Neural progenitor cell (in vitro differentiated cells): ENCODE results near the gene CACNA1C. TPM values are rescaled to one million over a fixed set of nuclear protein-coding genes. Genes with fewer than 3 reads are reported as not detected.

Experiments used
- DNase-seq: peaks from one replicate; pipeline ENCODE4 v3.0.0-alpha.2; 2016; ENCODE audit warnings: low spot score
- H2AFZ ChIP-seq: fragments of 200-600 bp; sonication (generic); replicated peaks from 2 replicates; pipeline ENCODE4 v1.6.1; 2016; ENCODE audit warnings: antibody characterized with exemption
- H3F3A ChIP-seq: fragments of 200-600 bp; sonication (generic); 2 replicates; pipeline ENCODE4 v1.6.1; 2016; ENCODE audit warnings: antibody characterized with exemption, low read depth
- H3K27ac ChIP-seq: fragments of 200-600 bp; sonication (generic); 2 replicates; pipeline ENCODE4 v1.5.1; 2016; ENCODE audit warnings: mild to moderate bottlenecking
- H3K27me3 ChIP-seq: fragments of 200-600 bp; sonication (generic); 2 replicates; pipeline ENCODE4 v1.6.1; 2016; ENCODE audit warnings: mild to moderate bottlenecking, moderate library complexity
- H3K36me3 ChIP-seq: fragments of 200-600 bp; sonication (generic); 2 replicates; pipeline ENCODE4 v1.5.1; 2016
- H3K4me1 ChIP-seq: fragments of 200-600 bp; sonication (generic); 2 replicates; pipeline ENCODE4 v1.6.1; 2016; ENCODE audit warnings: mixed run types
- H3K4me2 ChIP-seq: fragments of 200-600 bp; sonication (generic); 2 replicates; pipeline ENCODE4 v1.6.1; 2016
- H3K4me3 ChIP-seq: fragments of 200-600 bp; sonication (generic); 2 replicates; pipeline ENCODE4 v1.5.1; 2016
- H3K79me2 ChIP-seq: fragments of 200-600 bp; sonication (generic); 2 replicates; pipeline ENCODE4 v1.6.1; 2016; ENCODE audit warnings: low read depth
- H3K9ac ChIP-seq: fragments of 200-600 bp; sonication (generic); 2 replicates; pipeline ENCODE4 v1.6.1; 2016
- H3K9me3 ChIP-seq: fragments of 200-600 bp; sonication (generic); 2 replicates; pipeline ENCODE4 v1.5.1; 2016; ENCODE audit warnings: low read depth
- H4K20me1 ChIP-seq: fragments of 200-600 bp; sonication (generic); 2 replicates; pipeline ENCODE4 v1.6.1; 2016; ENCODE audit warnings: low read depth
- H3K27ac Mint-ChIP-seq: 3 replicates; pipeline ENCODE4 v1.8.0; 2021; ENCODE audit warnings: mixed read lengths
- H3K27me3 Mint-ChIP-seq: 2 replicates; pipeline ENCODE4 v1.8.0; 2022; ENCODE audit warnings: low read depth, mild to moderate bottlenecking, inconsistent platforms, moderate library complexity, mixed read lengths; ENCODE audit not compliant: insufficient read depth
- H3K36me3 Mint-ChIP-seq: 3 replicates; pipeline ENCODE4 v1.8.0; 2021; ENCODE audit warnings: mixed read lengths
- H3K4me1 Mint-ChIP-seq: 3 replicates; pipeline ENCODE4 v1.8.0; 2021; ENCODE audit warnings: mixed read lengths
- H3K4me3 Mint-ChIP-seq: 3 replicates; pipeline ENCODE4 v1.8.0; 2021; ENCODE audit warnings: mild to moderate bottlenecking, moderate library complexity, mixed read lengths
- H3K9me3 Mint-ChIP-seq: 3 replicates; pipeline ENCODE4 v1.8.0; 2020; ENCODE audit warnings: mixed read lengths
- EZH2 ChIP-seq: fragments of 200-600 bp; sonication (generic); IDR thresholded peaks from 2 replicates; pipeline ENCODE4 v1.6.1; 2017; ENCODE audit warnings: antibody characterized with exemption, mild to moderate bottlenecking, moderate library complexity
- EZH2phosphoT487 ChIP-seq: fragments of 200-600 bp; sonication (generic); IDR thresholded peaks from 2 replicates; pipeline ENCODE4 v1.6.1; 2017; ENCODE audit warnings: antibody characterized with exemption
- total RNA-seq: library from RNA; depleted of rRNA; stranded (reverse); fragments of >200 nt; gene quantifications from 2 replicates; pipeline ENCODE4 v1.2.3, GENCODE V29; 2015; ENCODE audit warnings: low replicate concordance
- TF ChIP-seq, protein P1 (sequence below): fragments of 200-600 bp; sonication (generic); IDR thresholded peaks from 2 replicates; pipeline ENCODE4 v1.5.1; 2017; ENCODE audit warnings: antibody characterized with exemption, mild to moderate bottlenecking

The CACNA1C gene
- total RNA-seq, 1 donor from 2014 or later: 2.7 TPM

DNA sequence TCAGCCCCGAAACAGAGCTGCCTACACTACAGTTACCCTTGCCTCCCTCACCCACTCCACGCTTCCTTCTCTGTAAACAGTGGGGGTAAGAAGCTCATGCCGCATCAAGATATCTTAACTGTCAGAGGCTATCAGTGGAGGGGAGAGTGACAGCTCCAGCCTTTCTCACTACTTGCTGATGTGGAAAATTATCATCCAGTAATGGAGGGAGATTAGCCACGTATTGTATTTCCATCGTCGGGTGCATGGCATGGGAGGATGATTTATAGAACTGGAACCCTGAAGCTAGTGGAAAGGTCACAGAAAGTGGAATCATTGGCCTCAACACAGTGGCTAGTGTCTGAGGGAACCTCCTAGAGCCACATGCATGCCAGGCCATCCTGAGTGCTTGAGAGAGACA lies 471.1 kb downstream of the CACNA1C start:
- Histone ChIP-seq H3K4me3 (no peak overlapping the region), H3K4me2 (no peak overlapping the region), H3K4me1 (peaks cover 10% of the 10 kb centered on the region), H3K36me3 (no peaks in the 10 kb centered on the region), H3K27me3 (no peaks in the 10 kb centered on the region), H3K27ac (no peak overlapping the region), H3K9me3 (no peaks in the 10 kb centered on the region), H3K79me2 (no peaks in the 10 kb centered on the region), H2AFZ (no peak overlapping the region), H4K20me1 (no peaks in the 10 kb centered on the region), H3F3A (no peaks in the 10 kb centered on the region), H3K9ac (no peak overlapping the region)
- TF ChIP-seq EZH2phosphoT487 (no peak), EZH2 (no peak)
- TF ChIP-seq, protein P1, sequence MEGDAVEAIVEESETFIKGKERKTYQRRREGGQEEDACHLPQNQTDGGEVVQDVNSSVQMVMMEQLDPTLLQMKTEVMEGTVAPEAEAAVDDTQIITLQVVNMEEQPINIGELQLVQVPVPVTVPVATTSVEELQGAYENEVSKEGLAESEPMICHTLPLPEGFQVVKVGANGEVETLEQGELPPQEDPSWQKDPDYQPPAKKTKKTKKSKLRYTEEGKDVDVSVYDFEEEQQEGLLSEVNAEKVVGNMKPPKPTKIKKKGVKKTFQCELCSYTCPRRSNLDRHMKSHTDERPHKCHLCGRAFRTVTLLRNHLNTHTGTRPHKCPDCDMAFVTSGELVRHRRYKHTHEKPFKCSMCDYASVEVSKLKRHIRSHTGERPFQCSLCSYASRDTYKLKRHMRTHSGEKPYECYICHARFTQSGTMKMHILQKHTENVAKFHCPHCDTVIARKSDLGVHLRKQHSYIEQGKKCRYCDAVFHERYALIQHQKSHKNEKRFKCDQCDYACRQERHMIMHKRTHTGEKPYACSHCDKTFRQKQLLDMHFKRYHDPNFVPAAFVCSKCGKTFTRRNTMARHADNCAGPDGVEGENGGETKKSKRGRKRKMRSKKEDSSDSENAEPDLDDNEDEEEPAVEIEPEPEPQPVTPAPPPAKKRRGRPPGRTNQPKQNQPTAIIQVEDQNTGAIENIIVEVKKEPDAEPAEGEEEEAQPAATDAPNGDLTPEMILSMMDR: no peak
- no peak for DNase-seq
- Mint-ChIP-seq H3K27me3 (peaks cover 5% of the 10 kb centered on the region), H3K36me3 (no peaks in the 10 kb centered on the region), H3K9me3 (no peaks in the 10 kb centered on the region), H3K4me1 (peaks cover 33% of the 10 kb centered on the region), H3K27ac (no peak overlapping the region), H3K4me3 (no peak overlapping the region)

DNA sequence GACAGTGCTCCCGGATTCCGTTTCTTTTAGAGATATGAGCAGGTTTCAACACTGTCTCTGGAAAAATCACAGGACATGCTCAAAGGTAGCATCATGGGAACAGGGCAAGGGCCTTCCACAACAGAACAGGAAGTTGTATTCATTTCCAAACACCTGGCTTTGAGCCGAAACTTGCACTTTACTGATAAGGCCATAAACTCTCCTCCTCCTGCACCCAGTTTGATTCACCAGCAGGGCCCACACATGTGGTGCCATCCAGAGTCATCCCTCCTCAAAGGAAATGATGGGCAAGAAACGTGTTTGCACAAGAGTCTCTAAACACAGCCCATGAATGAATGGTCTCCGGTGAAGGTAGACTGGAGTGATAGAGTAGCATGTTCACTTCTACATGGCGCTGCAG lies 473.6 kb downstream of the CACNA1C start:
- H3K36me3 ChIP-seq: no peaks in the 10 kb centered on the region
- H3K9ac ChIP-seq: no peak overlapping the region
- Mint-ChIP-seq H3K27ac (peak overlapping the region; percentile 46), H3K36me3 (no peaks in the 10 kb centered on the region), H3K9me3 (no peaks in the 10 kb centered on the region), H3K27me3 (peaks cover 5% of the 10 kb centered on the region), H3K4me1 (peaks cover 57% of the 10 kb centered on the region), H3K4me3 (no peak overlapping the region)
- H3K4me1 ChIP-seq: peaks cover 15% of the 10 kb centered on the region
- DNase-seq: no peak
- no peak overlapping the region for H3K4me3 ChIP-seq
- H2AFZ ChIP-seq: no peak overlapping the region
- H3K27me3 ChIP-seq: no peaks in the 10 kb centered on the region
- H3F3A ChIP-seq: no peaks in the 10 kb centered on the region
- no peaks in the 10 kb centered on the region for H4K20me1 ChIP-seq
- H3K27ac ChIP-seq: no peak overlapping the region
- no peaks in the 10 kb centered on the region for H3K79me2 ChIP-seq
- TF ChIP-seq EZH2phosphoT487 (no peak), EZH2 (no peak)
- TF ChIP-seq, protein P1: no peak
- no peak overlapping the region for H3K4me2 ChIP-seq
- no peaks in the 10 kb centered on the region for H3K9me3 ChIP-seq

DNA sequence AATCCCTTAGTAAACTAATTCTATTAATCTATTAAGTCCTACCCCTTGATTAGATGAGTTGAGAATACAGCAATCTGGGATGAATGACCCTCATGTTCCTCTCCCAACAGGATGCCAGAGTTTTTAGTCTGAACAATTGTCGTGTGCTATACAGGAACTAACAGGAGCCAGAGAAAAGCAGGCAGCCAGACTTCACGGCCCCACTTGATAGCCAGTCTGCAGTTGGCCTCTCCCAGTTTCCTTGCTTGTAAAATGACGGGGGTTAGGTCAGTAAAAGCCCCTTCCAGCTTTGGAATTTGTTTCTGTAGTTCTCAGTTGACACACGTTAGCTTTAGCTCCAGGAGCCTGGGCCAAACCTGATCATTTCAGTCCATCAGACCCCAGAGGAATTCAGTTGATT lies 475.2 kb downstream of the CACNA1C start:
- no peak overlapping the region for H3K9ac ChIP-seq
- Mint-ChIP-seq H3K9me3 (no peaks in the 10 kb centered on the region), H3K36me3 (no peaks in the 10 kb centered on the region), H3K4me3 (no peak overlapping the region), H3K27me3 (peaks cover 5% of the 10 kb centered on the region), H3K4me1 (peaks cover 69% of the 10 kb centered on the region), H3K27ac (no peak overlapping the region)
- DNase-seq: no peak
- TF ChIP-seq, protein P1: no peak
- no peak for TF ChIP-seq EZH2
- no peak for TF ChIP-seq EZH2phosphoT487
- H3K27ac ChIP-seq: no peak overlapping the region
- H3K4me3 ChIP-seq: no peak overlapping the region
- H3K36me3 ChIP-seq: no peaks in the 10 kb centered on the region
- H3K4me2 ChIP-seq: no peak overlapping the region
- no peaks in the 10 kb centered on the region for H3K27me3 ChIP-seq
- no peaks in the 10 kb centered on the region for H3K79me2 ChIP-seq
- no peaks in the 10 kb centered on the region for H3F3A ChIP-seq
- H4K20me1 ChIP-seq: no peaks in the 10 kb centered on the region
- H3K4me1 ChIP-seq: peaks cover 21% of the 10 kb centered on the region
- no peaks in the 10 kb centered on the region for H3K9me3 ChIP-seq
- no peak overlapping the region for H2AFZ ChIP-seq
